ENCODE results near the gene SAFB.

SAFB gene

GRCh38 chr19:5690125-5690954 is 67.5 kb downstream of the SAFB start, which contains the start of gene RPL36:
RPL36 (plus strand) TSS chr19:5690295; CDS start chr19:5690508, 213 bp downstream.
- H3K27ac ChIP-seq (ENCODE audit: low read depth, low read length): peak within 1 kb of the TSS; percentile 70
- H3K9ac ChIP-seq (ENCODE audit: low read depth in 1 of 2, low read length in 2 of 2): peak within 1 kb of the TSS; percentile 73 to 86
- H3K4me3 ChIP-seq (ENCODE audit: low read depth in 1 of 2, low read length in 2 of 2): peak within 1 kb of the TSS; percentile 92 to 95
- peaks cover 29 to 38% of the 10 kb centered on the region in 2 donors for H3K36me3 ChIP-seq (ENCODE audit: control insufficient read depth in 1 of 2, insufficient read depth in 2 of 2, low read length in 2 of 2)
- H3K4me1 ChIP-seq (ENCODE audit: control insufficient read depth in 1 of 2, insufficient read depth in 2 of 2, low read length in 2 of 2): peaks cover 13 to 18% of the 10 kb centered on the region in 2 donors
- H3K27me3 ChIP-seq (ENCODE audit: control insufficient read depth in 1 of 2, insufficient read depth in 2 of 2, low read length in 2 of 2): no peaks in the 10 kb centered on the region
- no peaks in the 10 kb centered on the region for H3K9me3 ChIP-seq (ENCODE audit: control insufficient read depth in 1 of 2, low read length in 2 of 2)

GRCh38 chr19:5690955-5691821 is 68.3 kb downstream of the SAFB start:
- no peaks in the 10 kb centered on the region for H3K9me3 ChIP-seq (ENCODE audit: control insufficient read depth in 1 of 2, low read length in 2 of 2)
- H3K27ac ChIP-seq (ENCODE audit: low read depth, low read length): peak overlapping the region; percentile 70
- H3K4me3 ChIP-seq (ENCODE audit: low read depth in 1 of 2, low read length in 2 of 2): peak overlapping the region; percentile 92 to 95
- H3K4me1 ChIP-seq (ENCODE audit: control insufficient read depth in 1 of 2, insufficient read depth in 2 of 2, low read length in 2 of 2): peaks cover 13 to 18% of the 10 kb centered on the region in 2 donors
- H3K27me3 ChIP-seq (ENCODE audit: control insufficient read depth in 1 of 2, insufficient read depth in 2 of 2, low read length in 2 of 2): no peaks in the 10 kb centered on the region
- peaks cover 31 to 45% of the 10 kb centered on the region in 2 donors for H3K36me3 ChIP-seq (ENCODE audit: control insufficient read depth in 1 of 2, insufficient read depth in 2 of 2, low read length in 2 of 2)
- H3K9ac ChIP-seq (ENCODE audit: low read depth in 1 of 2, low read length in 2 of 2): peak overlapping the region; percentile 73 to 86

- Histone ChIP-seq H3K27ac (ENCODE audit: low read depth, low read length) (no peak overlapping the region), H3K4me1 (ENCODE audit: control insufficient read depth in 1 of 2, insufficient read depth in 2 of 2, low read length in 2 of 2) (peaks cover 13 to 18% of the 10 kb centered on the region in 2 donors), H3K36me3 (ENCODE audit: control insufficient read depth in 1 of 2, insufficient read depth in 2 of 2, low read length in 2 of 2) (peaks cover 37 to 54% of the 10 kb centered on the region in 2 donors), H3K9me3 (ENCODE audit: control insufficient read depth in 1 of 2, low read length in 2 of 2) (no peaks in the 10 kb centered on the region), H3K4me3 (ENCODE audit: low read depth in 1 of 2, low read length in 2 of 2) (peak overlapping the region; percentile 92 to 95), H3K27me3 (ENCODE audit: control insufficient read depth in 1 of 2, insufficient read depth in 2 of 2, low read length in 2 of 2) (no peaks in the 10 kb centered on the region), H3K9ac (ENCODE audit: low read depth in 1 of 2, low read length in 2 of 2) (peak overlapping the region in 1 of 2 donors; percentile 54)
Measured at GRCh38 chr19:5691822-5692722, 69.2 kb downstream of the SAFB start.

- H3K9ac ChIP-seq (ENCODE audit: low read depth in 1 of 2, low read length in 2 of 2): peak overlapping the region in 1 of 2 donors; percentile 54
- no peak overlapping the region for H3K27ac ChIP-seq (ENCODE audit: low read depth, low read length)
- no peaks in the 10 kb centered on the region for H3K27me3 ChIP-seq (ENCODE audit: control insufficient read depth in 1 of 2, insufficient read depth in 2 of 2, low read length in 2 of 2)
- H3K4me1 ChIP-seq (ENCODE audit: control insufficient read depth in 1 of 2, insufficient read depth in 2 of 2, low read length in 2 of 2): peaks cover 13 to 14% of the 10 kb centered on the region in 2 donors
- no peaks in the 10 kb centered on the region for H3K9me3 ChIP-seq (ENCODE audit: control insufficient read depth in 1 of 2, low read length in 2 of 2)
- peaks cover 37 to 57% of the 10 kb centered on the region in 2 donors for H3K36me3 ChIP-seq (ENCODE audit: control insufficient read depth in 1 of 2, insufficient read depth in 2 of 2, low read length in 2 of 2)
- no peak overlapping the region for H3K4me3 ChIP-seq (ENCODE audit: low read depth in 1 of 2, low read length in 2 of 2)
Measured at GRCh38 chr19:5692723-5693194, 69.9 kb downstream of the SAFB start.

GRCh38 chr19:5693195-5694166 is 70.6 kb downstream of the SAFB start:
- H3K9ac ChIP-seq (ENCODE audit: low read depth in 1 of 2, low read length in 2 of 2): no peak overlapping the region
- H3K4me3 ChIP-seq (ENCODE audit: low read depth in 1 of 2, low read length in 2 of 2): no peak overlapping the region
- no peaks in the 10 kb centered on the region for H3K27me3 ChIP-seq (ENCODE audit: control insufficient read depth in 1 of 2, insufficient read depth in 2 of 2, low read length in 2 of 2)
- no peaks in the 10 kb centered on the region for H3K9me3 ChIP-seq (ENCODE audit: control insufficient read depth in 1 of 2, low read length in 2 of 2)
- H3K4me1 ChIP-seq (ENCODE audit: control insufficient read depth in 1 of 2, insufficient read depth in 2 of 2, low read length in 2 of 2): peaks cover 13 to 14% of the 10 kb centered on the region in 2 donors
- no peak overlapping the region for H3K27ac ChIP-seq (ENCODE audit: low read depth, low read length)
- H3K36me3 ChIP-seq (ENCODE audit: control insufficient read depth in 1 of 2, insufficient read depth in 2 of 2, low read length in 2 of 2): peaks cover 37 to 62% of the 10 kb centered on the region in 2 donors

GRCh38 chr19:5694167-5694955 is 71.5 kb downstream of the SAFB start:
- H3K27me3 ChIP-seq (ENCODE audit: control insufficient read depth in 1 of 2, insufficient read depth in 2 of 2, low read length in 2 of 2): no peaks in the 10 kb centered on the region
- H3K9ac ChIP-seq (ENCODE audit: low read depth in 1 of 2, low read length in 2 of 2): no peak overlapping the region
- no peaks in the 10 kb centered on the region for H3K9me3 ChIP-seq (ENCODE audit: control insufficient read depth in 1 of 2, low read length in 2 of 2)
- H3K4me1 ChIP-seq (ENCODE audit: control insufficient read depth in 1 of 2, insufficient read depth in 2 of 2, low read length in 2 of 2): peaks cover 13 to 14% of the 10 kb centered on the region in 2 donors
- H3K4me3 ChIP-seq (ENCODE audit: low read depth in 1 of 2, low read length in 2 of 2): no peak overlapping the region
- peaks cover 43 to 70% of the 10 kb centered on the region in 2 donors for H3K36me3 ChIP-seq (ENCODE audit: control insufficient read depth in 1 of 2, insufficient read depth in 2 of 2, low read length in 2 of 2)
- H3K27ac ChIP-seq (ENCODE audit: low read depth, low read length): no peak overlapping the region

GRCh38 chr19:5694956-5695648 is 72.2 kb downstream of the SAFB start:
- H3K9me3 ChIP-seq (ENCODE audit: control insufficient read depth in 1 of 2, low read length in 2 of 2): no peaks in the 10 kb centered on the region
- H3K4me1 ChIP-seq (ENCODE audit: control insufficient read depth in 1 of 2, insufficient read depth in 2 of 2, low read length in 2 of 2): peaks cover 13 to 14% of the 10 kb centered on the region in 2 donors
- peaks cover 43 to 70% of the 10 kb centered on the region in 2 donors for H3K36me3 ChIP-seq (ENCODE audit: control insufficient read depth in 1 of 2, insufficient read depth in 2 of 2, low read length in 2 of 2)
- no peak overlapping the region for H3K9ac ChIP-seq (ENCODE audit: low read depth in 1 of 2, low read length in 2 of 2)
- no peak overlapping the region for H3K4me3 ChIP-seq (ENCODE audit: low read depth in 1 of 2, low read length in 2 of 2)
- no peaks in the 10 kb centered on the region for H3K27me3 ChIP-seq (ENCODE audit: control insufficient read depth in 1 of 2, insufficient read depth in 2 of 2, low read length in 2 of 2)
- H3K27ac ChIP-seq (ENCODE audit: low read depth, low read length): no peak overlapping the region

- peaks cover 13 to 14% of the 10 kb centered on the region in 2 donors for H3K4me1 ChIP-seq (ENCODE audit: control insufficient read depth in 1 of 2, insufficient read depth in 2 of 2, low read length in 2 of 2)
- no peak overlapping the region for H3K4me3 ChIP-seq (ENCODE audit: low read depth in 1 of 2, low read length in 2 of 2)
- no peak overlapping the region for H3K9ac ChIP-seq (ENCODE audit: low read depth in 1 of 2, low read length in 2 of 2)
- no peaks in the 10 kb centered on the region for H3K9me3 ChIP-seq (ENCODE audit: control insufficient read depth in 1 of 2, low read length in 2 of 2)
- peaks cover 43 to 76% of the 10 kb centered on the region in 2 donors for H3K36me3 ChIP-seq (ENCODE audit: control insufficient read depth in 1 of 2, insufficient read depth in 2 of 2, low read length in 2 of 2)
- H3K27me3 ChIP-seq (ENCODE audit: control insufficient read depth in 1 of 2, insufficient read depth in 2 of 2, low read length in 2 of 2): no peaks in the 10 kb centered on the region
- H3K27ac ChIP-seq (ENCODE audit: low read depth, low read length): no peak overlapping the region
Measured at GRCh38 chr19:5695649-5696195, 72.8 kb downstream of the SAFB start.

All from duodenal mucosa (tissue), 2 donors.